H1 (cell line): ENCODE data around the gene LRPAP1. TPM values are rescaled to one million over a fixed set of nuclear protein-coding genes. Genes with fewer than 3 reads are reported as not detected.

Experiments
- CTCF ChIA-PET: fragments of 300-600 bp; sonication (Branson Sonifier 250); formaldehyde crosslinking; loops from one replicate; lab custom pipeline; 2021; ENCODE audit not compliant: partially characterized antibody; lab: Charles Lee
- POLR2A ChIA-PET: fragments of 300-600 bp; sonication (Branson Sonifier 250); formaldehyde crosslinking; loops from one replicate; lab custom pipeline; 2021; ENCODE audit warnings: inconsistent platforms; ENCODE audit not compliant: partially characterized antibody; lab: Charles Lee
- DNase-seq, 2 experiments: peaks; one replicate each; pipeline versions ENCODE4 v3.0.0 to v3.0.0-alpha.2; 2010 to 2022; ENCODE audit warnings: low spot score in 2 of 2, low read depth in 1 of 2, mixed read lengths in 1 of 2
- FAIRE-seq: peaks from 2 replicates; lab custom pipeline; 2011; peaks lifted over from hg19 to GRCh38; lab: Jason Lieb, UNC
- H2AFZ ChIP-seq: 2 replicates; pipeline ENCODE4 v1.8.1; 2012; ENCODE audit warnings: low read length, inconsistent platforms
- H2AK5ac ChIP-seq: 2 replicates; pipeline ENCODE4 v1.6.1; 2013; ENCODE audit warnings: low read depth, low read length
- H2BK120ac ChIP-seq: replicated peaks from 2 replicates; pipeline ENCODE3; 2013; ENCODE audit warnings: low read depth, low read length, inconsistent platforms
- H2BK12ac ChIP-seq: 2 replicates; pipeline ENCODE4 v1.6.1; 2013; ENCODE audit warnings: low read depth, low read length
- H2BK15ac ChIP-seq: 2 replicates; pipeline ENCODE4 v1.6.1; 2013; ENCODE audit warnings: low read length
- H2BK20ac ChIP-seq: 2 replicates; pipeline ENCODE4 v1.6.1; 2013; ENCODE audit warnings: low read length
- H2BK5ac ChIP-seq: 2 replicates; pipeline ENCODE4 v1.6.1; 2013; ENCODE audit warnings: low read depth, low read length
- H3K14ac ChIP-seq: 2 replicates; pipeline ENCODE4 v1.6.1; 2013; ENCODE audit warnings: inconsistent platforms; ENCODE audit not compliant: insufficient read length
- H3K18ac ChIP-seq: 2 replicates; pipeline ENCODE4 v1.6.1; 2013; ENCODE audit warnings: low read length; ENCODE audit errors: extremely low read depth
- H3K23ac ChIP-seq: 2 replicates; pipeline ENCODE4 v1.6.1; 2013; ENCODE audit warnings: inconsistent platforms; ENCODE audit not compliant: insufficient read length
- H3K23me2 ChIP-seq: 2 replicates; pipeline ENCODE4 v1.6.1; 2013; ENCODE audit warnings: low read depth, low read length
- H3K27ac ChIP-seq: 2 replicates; pipeline ENCODE4 v1.6.1; 2011; ENCODE audit warnings: low read depth, low read length, inconsistent platforms
- H3K27me3 ChIP-seq, 4 experiments: replicated peaks in 1 of 4; 1 replicate in 1 of 4; 2 replicates in 3 of 4; pipeline versions ENCODE4 v1.6.1 to v1.8.1; 2011 to 2013; ENCODE audit warnings: low read length in 3 of 4, mild to moderate bottlenecking in 3 of 4, inconsistent platforms in 2 of 4, mixed read lengths in 2 of 4, moderate library complexity in 1 of 4; ENCODE audit not compliant: control insufficient read depth in 3 of 4, insufficient read depth in 3 of 4; ENCODE audit errors: extremely low read depth in 1 of 4
- H3K36me3 ChIP-seq, 4 experiments: 2 replicates each; pipeline versions ENCODE4 v1.6.1 to v1.8.1; 2011 to 2013; ENCODE audit warnings: mild to moderate bottlenecking in 4 of 4, low read length in 3 of 4, moderate library complexity in 2 of 4, control low read depth in 1 of 4, inconsistent platforms in 1 of 4; ENCODE audit not compliant: insufficient read depth in 4 of 4, control insufficient read depth in 2 of 4
- H3K4ac ChIP-seq: replicated peaks from 2 replicates; pipeline ENCODE3; 2013; ENCODE audit warnings: low read length, low read depth, mixed read lengths, inconsistent platforms; ENCODE audit not compliant: insufficient read length
- H3K4me1 ChIP-seq, 4 experiments: replicated peaks in 1 of 4; 1 replicate in 1 of 4; 2 replicates in 3 of 4; pipeline versions ENCODE4 v1.6.1 to v1.8.1; 2011 to 2013; ENCODE audit warnings: low read length in 3 of 4, inconsistent platforms in 2 of 4, mixed read lengths in 1 of 4; ENCODE audit not compliant: insufficient read depth in 4 of 4, control insufficient read depth in 3 of 4
- H3K4me2 ChIP-seq, 2 experiments: 2 replicates each; pipeline versions ENCODE4 v1.6.1 to v1.8.1; 2011 to 2013; ENCODE audit warnings: low read depth in 2 of 2, low read length in 2 of 2, control low read depth in 1 of 2, inconsistent platforms in 1 of 2, mild to moderate bottlenecking in 1 of 2; ENCODE audit not compliant: insufficient read depth in 1 of 2
- H3K4me3 ChIP-seq, 4 experiments: fragments of 200-600, 300-600 bp in 1 of 4; sonication (generic), shearing (Covaris generic), sonication (Bioruptor Twin) in 1 of 4; 2 replicates each; pipeline versions ENCODE4 v1.5.1 to v1.8.1; 2011 to 2016; ENCODE audit warnings: low read length in 4 of 4, low read depth in 3 of 4, control low read depth in 2 of 4, inconsistent platforms in 2 of 4, mild to moderate bottlenecking in 2 of 4, mixed read lengths in 1 of 4, moderate library complexity in 1 of 4; ENCODE audit not compliant: insufficient read depth in 2 of 4; ENCODE audit errors: extremely low read depth in 1 of 4
- H3K56ac ChIP-seq: replicated peaks from 2 replicates; pipeline ENCODE3; 2013; ENCODE audit warnings: low read depth, mild to moderate bottlenecking, mixed read lengths, low read length, inconsistent platforms; ENCODE audit not compliant: insufficient read length
- H3K79me1 ChIP-seq: 2 replicates; pipeline ENCODE4 v1.6.1; 2013; ENCODE audit warnings: low read depth, low read length, control low read depth
- H3K79me2 ChIP-seq, 2 experiments: 2 replicates each; pipeline versions ENCODE4 v1.6.1 to v1.8.1; 2012 to 2013; ENCODE audit warnings: low read length in 2 of 2, mild to moderate bottlenecking in 2 of 2, inconsistent platforms in 1 of 2; ENCODE audit not compliant: insufficient read depth in 2 of 2, control insufficient read depth in 1 of 2
- H3K9ac ChIP-seq, 4 experiments: replicated peaks in 1 of 4; 1 replicate in 1 of 4; 2 replicates in 3 of 4; pipeline versions ENCODE4 v1.6.1 to v1.8.1; 2011 to 2013; ENCODE audit warnings: low read depth in 3 of 4, low read length in 3 of 4, control low read depth in 2 of 4, mild to moderate bottlenecking in 2 of 4, moderate library complexity in 2 of 4, inconsistent platforms in 1 of 4; ENCODE audit errors: extremely low read depth in 1 of 4
- H3K9me3 ChIP-seq, 2 experiments: 2 replicates each; pipeline versions ENCODE4 v1.6.1 to v1.8.1; 2012 to 2013; ENCODE audit warnings: mild to moderate bottlenecking in 2 of 2, moderate library complexity in 2 of 2, control low read depth in 1 of 2, inconsistent platforms in 1 of 2, low read depth in 1 of 2, low read length in 1 of 2, mixed read lengths in 1 of 2; ENCODE audit not compliant: insufficient read depth in 2 of 2
- H4K20me1 ChIP-seq, 2 experiments: replicated peaks in 1 of 2; 2 replicates each; pipeline versions ENCODE3 to v1.8.1; 2011 to 2013; ENCODE audit warnings: inconsistent platforms in 2 of 2, low read length in 2 of 2, mild to moderate bottlenecking in 1 of 2; ENCODE audit not compliant: insufficient read depth in 2 of 2, control insufficient read depth in 1 of 2
- H4K5ac ChIP-seq: 2 replicates; pipeline ENCODE4 v1.6.1; 2013; ENCODE audit warnings: low read length, low read depth, mixed read lengths, inconsistent platforms; ENCODE audit not compliant: insufficient read length
- H4K8ac ChIP-seq: 2 replicates; pipeline ENCODE4 v1.8.0; 2013; ENCODE audit warnings: mild to moderate bottlenecking, moderate library complexity, low read length, inconsistent platforms; ENCODE audit not compliant: insufficient read depth; ENCODE audit errors: extremely low read depth
- H4K91ac ChIP-seq: replicated peaks from 2 replicates; pipeline ENCODE3; 2013; ENCODE audit warnings: low read length, mixed read lengths, inconsistent platforms; ENCODE audit not compliant: insufficient read length
- GTF2F1 ChIP-seq: IDR thresholded peaks from 2 replicates; pipeline ENCODE4 v1.6.1; 2012; ENCODE audit warnings: low read depth, low read length, improper control_type of control experiment, borderline replicate concordance
- HDAC2 ChIP-seq, 2 experiments: fragments of 300-600 bp in 1 of 2; sonication (generic) in 1 of 2; IDR thresholded peaks; 2 replicates each; pipeline ENCODE4 v1.6.1; 2011 to 2012; ENCODE audit warnings: low read depth in 2 of 2, low read length in 2 of 2, mild to moderate bottlenecking in 2 of 2, moderate library complexity in 2 of 2, borderline replicate concordance in 1 of 2, inconsistent platforms in 1 of 2
- KDM4A ChIP-seq: IDR thresholded peaks from one replicate; pipeline ENCODE4 v1.7.1; 2012; ENCODE audit warnings: low read depth, mild to moderate bottlenecking, moderate library complexity, low read length, inconsistent platforms; ENCODE audit not compliant: severe bottlenecking
- RAD21 ChIP-seq, 2 experiments: IDR thresholded peaks in 1 of 2; conservative IDR thresholded peaks in 1 of 2; 2 replicates each; pipeline ENCODE4 v1.6.1; 2011; ENCODE audit warnings: low read depth in 2 of 2, low read length in 2 of 2, improper control_type of control experiment in 1 of 2, inconsistent platforms in 1 of 2, mild to moderate bottlenecking in 1 of 2, moderate library complexity in 1 of 2
- SAP30 ChIP-seq: fragments of 300-600 bp; sonication (generic); IDR thresholded peaks from 2 replicates; pipeline ENCODE4 v1.7.1; 2012; ENCODE audit warnings: low read length, moderate library complexity, mild to moderate bottlenecking, inconsistent platforms; ENCODE audit not compliant: insufficient read depth, insufficient replicate concordance
- SIN3A ChIP-seq, 2 experiments: IDR thresholded peaks in 1 of 2; conservative IDR thresholded peaks in 1 of 2; 2 replicates each; pipeline ENCODE4 v1.6.1; 2011 to 2012; ENCODE audit warnings: low read length in 2 of 2, improper control_type of control experiment in 1 of 2, low read depth in 1 of 2, mild to moderate bottlenecking in 1 of 2
- SIX5 ChIP-seq: IDR thresholded peaks from 2 replicates; pipeline ENCODE4 v1.6.1; 2011; ENCODE audit warnings: mild to moderate bottlenecking, low read depth, low read length
- WGBS, 2 experiments: shearing (Covaris generic) in 1 of 2; methylation state at CpG; one replicate each; pipeline versions ENCODE4 v1.1.6 to v1.1.7; 2013 to 2015; ENCODE audit warnings: low lambda C conversion rate in 2 of 2, mixed read lengths in 2 of 2, inconsistent platforms in 1 of 2, low coverage in 1 of 2, missing lambda C conversion rate in 1 of 2; ENCODE audit not compliant: insufficient replicate concordance in 2 of 2, insufficient coverage in 1 of 2, insufficient read length in 1 of 2; ENCODE audit errors: extremely low coverage in 1 of 2, missing lambda C conversion rate in 1 of 2; 5-methylcytosine and 5-hydroxymethylcytosine counted together
- polyA plus RNA-seq, 7 experiments: library from polyadenylated mRNA; depleted of rRNA in 3 of 7; stranded (reverse) in 5 of 7; unstranded in 2 of 7; fragments of >200 nt in 5 of 7; fragments of 200-250 nt in 2 of 7; gene quantifications; 1 replicate in 5 of 7; 2 replicates in 1 of 7; 4 replicates in 1 of 7; pipeline versions ENCODE4 v1.2.1 to v1.2.3, GENCODE V29; 2011 to 2013; ENCODE audit warnings: missing spikeins in 2 of 7, mixed read lengths in 2 of 7
- total RNA-seq: library from RNA; stranded (reverse); fragmentation: NEBNext Ultra II Directional; extraction: Animal tissue kit (Norgen Biotek cat#: 25700); gene quantifications from 2 replicates; pipeline ENCODE4 v1.2.1, GENCODE V29; 2021
- TF ChIP-seq, protein P1 (sequence below): IDR thresholded peaks from 2 replicates; pipeline ENCODE4 v1.6.1; 2012; ENCODE audit warnings: inconsistent platforms

The LRPAP1 gene
- total and polyA plus RNA-seq, 2 of the 8 experiments (the other 6 are each of a cell fraction or from before 2014, with no cell fraction given): 31.1 to 101 TPM

DNA sequence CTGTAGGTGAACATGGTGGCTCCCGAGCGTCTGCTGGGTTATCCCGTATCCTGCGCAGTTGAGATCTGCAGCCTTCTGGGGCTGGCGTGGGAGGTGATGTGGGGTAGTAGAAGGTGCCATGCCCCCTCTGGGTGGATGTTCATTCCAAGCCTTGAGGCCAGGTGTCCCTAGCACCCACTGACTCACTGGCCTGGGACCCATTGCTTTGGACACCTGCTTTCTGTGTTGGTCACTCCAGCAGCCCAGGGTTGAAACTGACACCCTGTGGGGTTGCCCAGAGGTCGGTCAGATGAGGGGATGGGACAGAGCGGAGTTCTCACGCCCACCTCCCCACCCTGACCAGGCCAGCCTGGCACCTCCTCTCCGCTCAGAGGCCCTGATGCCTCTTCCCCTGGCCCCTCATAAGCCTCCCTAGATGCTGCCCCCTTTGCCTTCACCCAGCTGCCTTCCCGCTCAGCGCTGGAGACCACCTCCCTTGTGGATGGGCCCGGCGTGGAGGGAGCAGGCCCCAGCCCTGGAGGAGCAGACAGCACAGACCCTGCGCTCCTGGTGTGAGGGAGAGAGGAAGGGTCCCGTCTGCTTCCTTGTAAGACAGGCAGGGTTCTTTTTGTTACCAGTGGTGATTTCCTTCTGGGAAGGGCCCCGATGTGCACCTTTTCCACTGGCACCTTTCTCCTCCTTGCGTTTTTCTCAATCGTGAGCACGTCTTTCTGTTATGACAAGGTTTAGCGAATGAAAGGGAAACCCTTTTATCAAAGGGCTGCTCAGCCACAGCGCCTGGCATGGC lies 67.1 kb downstream of the LRPAP1 start:
- no peak overlapping the region for H3K4me3 ChIP-seq
- peaks cover 0 to 6% (median 0%) of the 10 kb centered on the region in 4 experiments; a peak in 1 of 7 replicates for H3K4me1 ChIP-seq
- no peak overlapping the region for H3K56ac ChIP-seq
- 0 out of 2 replicates have a peak overlapping the region, but pooled peaks have one; percentile 60 for H2BK12ac ChIP-seq
- H3K23ac ChIP-seq: no peak overlapping the region
- H2BK120ac ChIP-seq: no peak overlapping the region
- H3K36me3 ChIP-seq: no peaks in the 10 kb centered on the region
- WGBS, 2 experiments: 91% methylated on average over 21 of the region's 21 CpGs; no CpG with 5 or more reads in 1 of the 2 experiments
- H3K9ac ChIP-seq: no peak overlapping the region
- no peak overlapping the region for H2BK15ac ChIP-seq
- H3K14ac ChIP-seq: no peak overlapping the region
- no peak overlapping the region for H4K5ac ChIP-seq
- no peak overlapping the region for H2AFZ ChIP-seq
- DNase-seq: no peak
- CTCF ChIA-PET: interaction anchor here (1.1 to 3.6 kb wide), 6 partner anchors 13 to 117 kb away, joined by 3 to 48 read pairs (median 6); no protein-coding TSS in a partner anchor
- H3K9me3 ChIP-seq: peaks cover 0 to 6% of the 10 kb centered on the region in 2 experiments; a peak in 2 of 4 replicates
- no peaks in the 10 kb centered on the region for H3K79me2 ChIP-seq
- POLR2A ChIA-PET: interaction anchor here (1.2 kb wide), 1 partner anchor 29 kb away, joined by 4 read pairs; no protein-coding TSS in a partner anchor
- no peak overlapping the region for H3K4ac ChIP-seq
- peak overlapping the region; percentile 34 for H4K91ac ChIP-seq
- H4K8ac ChIP-seq: no peak overlapping the region
- no peak overlapping the region for H3K4me2 ChIP-seq
- H2AK5ac ChIP-seq: no peak overlapping the region
- peaks cover 5 to 57% (median 41%) of the 10 kb centered on the region in 4 experiments for H3K27me3 ChIP-seq
- no peak overlapping the region; the same call in 1 of the 2 replicates for H3K18ac ChIP-seq
- H3K27ac ChIP-seq: no peak overlapping the region
- H2BK5ac ChIP-seq: 0 out of 2 replicates have a peak overlapping the region, but pooled peaks have one; percentile 35
- H3K79me1 ChIP-seq: peaks cover 6% of the 10 kb centered on the region; the same call in 1 of the 2 replicates
- no peak for FAIRE-seq
- 0 out of 2 replicates have a peak overlapping the region, but pooled peaks have one; percentile 61 for H2BK20ac ChIP-seq
- H4K20me1 ChIP-seq: peaks cover 2 to 17% of the 10 kb centered on the region in 2 experiments
- peaks cover 5% of the 10 kb centered on the region for H3K23me2 ChIP-seq
- TF ChIP-seq GTF2F1: no peak
- TF ChIP-seq SIX5: no peak
- TF ChIP-seq HDAC2 (IDR thresholded peaks at IDR 0.05; ENCODE audit: borderline replicate concordance in 1 of 2, low read depth in 2 of 2, low read length in 2 of 2): no peak
- TF ChIP-seq SAP30: no peak
- no peak for TF ChIP-seq RAD21 (IDR thresholded peaks at IDR 0.05 in 1 of 2, conservative IDR thresholded peaks at IDR 0.05 in 1 of 2; ENCODE audit: low read depth in 2 of 2, low read length in 2 of 2)
- no peak for TF ChIP-seq SIN3A (conservative IDR thresholded peaks at IDR 0.05 in 1 of 2, IDR thresholded peaks at IDR 0.05 in 1 of 2; ENCODE audit: low read depth in 1 of 2, low read length in 2 of 2)
- no peak for TF ChIP-seq KDM4A
- TF ChIP-seq, protein P1, sequence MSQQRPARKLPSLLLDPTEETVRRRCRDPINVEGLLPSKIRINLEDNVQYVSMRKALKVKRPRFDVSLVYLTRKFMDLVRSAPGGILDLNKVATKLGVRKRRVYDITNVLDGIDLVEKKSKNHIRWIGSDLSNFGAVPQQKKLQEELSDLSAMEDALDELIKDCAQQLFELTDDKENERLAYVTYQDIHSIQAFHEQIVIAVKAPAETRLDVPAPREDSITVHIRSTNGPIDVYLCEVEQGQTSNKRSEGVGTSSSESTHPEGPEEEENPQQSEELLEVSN: no peak
